CD4-positive, alpha-beta T cell (primary cell): ENCODE measurements around the gene ERP44. TPM values are rescaled to one million over a fixed set of nuclear protein-coding genes. Genes with fewer than 3 reads are reported as not detected.

ENCODE experiments used
- ATAC-seq: fragments of 200-7000 bp; cut with Tn5 transposase; one replicate; pipeline ENCODE4 v1.10.0; 2022; ENCODE audit warnings: mild to moderate bottlenecking; ENCODE audit not compliant: poor library complexity
- CTCF ChIA-PET: fragments of 350-600 bp; sonication (Branson Sonifier 250); formaldehyde crosslinking; loops from one replicate; lab custom pipeline; 2021; ENCODE audit warnings: antibody characterized with exemption, inconsistent platforms; lab: Charles Lee
- POLR2A ChIA-PET: fragments of 350-600 bp; sonication (Branson Sonifier 250); formaldehyde crosslinking; loops from one replicate; lab custom pipeline; 2021; ENCODE audit warnings: antibody characterized with exemption, inconsistent platforms; lab: Charles Lee
- DNase-seq, 14 experiments: peaks; one replicate each; pipeline ENCODE4 v3.0.0-alpha.2; 2013 to 2020; ENCODE audit warnings: mixed read lengths in 2 of 14
- H3K27ac ChIP-seq, 2 donors: one replicate each; pipeline versions ENCODE4 v1.5.1 to v1.7.0; 2013; ENCODE audit warnings: low read length in 2 of 2, low read depth in 1 of 2, mild to moderate bottlenecking in 1 of 2
- H3K27me3 ChIP-seq, 2 experiments: 1 replicate in 1 of 2; 2 replicates in 1 of 2; pipeline versions ENCODE4 v1.6.1 to v1.7.0; 2013; ENCODE audit warnings: low read length in 2 of 2, control low read depth in 1 of 2, mild to moderate bottlenecking in 1 of 2, moderate library complexity in 1 of 2; ENCODE audit not compliant: insufficient read depth in 2 of 2, control insufficient read depth in 1 of 2
- H3K36me3 ChIP-seq: one replicate; pipeline ENCODE4 v1.6.1; 2013; ENCODE audit warnings: low read length, control low read depth; ENCODE audit not compliant: insufficient read depth
- H3K4me1 ChIP-seq: one replicate; pipeline ENCODE4 v1.6.1; 2013; ENCODE audit warnings: low read length, control low read depth; ENCODE audit not compliant: insufficient read depth
- H3K4me3 ChIP-seq: one replicate; pipeline ENCODE4 v1.5.1; 2013; ENCODE audit warnings: mild to moderate bottlenecking, low read length, moderate library complexity
- H3K9me3 ChIP-seq, 2 experiments: 1 replicate in 1 of 2; 2 replicates in 1 of 2; pipeline versions ENCODE4 v1.6.1 to v1.7.0; 2013; ENCODE audit warnings: low read length in 2 of 2, mild to moderate bottlenecking in 2 of 2, control low read depth in 1 of 2, moderate library complexity in 1 of 2; ENCODE audit not compliant: control insufficient read depth in 1 of 2, insufficient read depth in 1 of 2
- H3K27ac Mint-ChIP-seq: one replicate; pipeline ENCODE4 v1.8.0; 2020; ENCODE audit warnings: mixed read lengths
- H3K27me3 Mint-ChIP-seq: one replicate; pipeline ENCODE4 v1.8.0; 2021; ENCODE audit warnings: mixed read lengths
- H3K36me3 Mint-ChIP-seq: one replicate; pipeline ENCODE4 v1.8.0; 2021; ENCODE audit warnings: low read depth, mixed read lengths
- H3K4me1 Mint-ChIP-seq: one replicate; pipeline ENCODE4 v1.8.0; 2021; ENCODE audit warnings: low read depth, mixed read lengths
- H3K4me3 Mint-ChIP-seq: one replicate; pipeline ENCODE4 v1.8.0; 2020; ENCODE audit warnings: mild to moderate bottlenecking, mixed read lengths
- H3K9me3 Mint-ChIP-seq: one replicate; pipeline ENCODE4 v1.8.0; 2020; ENCODE audit warnings: mixed read lengths
- CTCF ChIP-seq: fragments of 200-600 bp; IDR thresholded peaks from one replicate; pipeline ENCODE4 v1.8.0; 2022; ENCODE audit warnings: antibody characterized with exemption, mild to moderate bottlenecking
- intact Hi-C, 2 experiments: fragments of 100-400 bp; cut with DNase I in 1 of 2; cut with micrococcal nuclease in 1 of 2; formaldehyde crosslinking; loops; one replicate each; pipeline versions ENCODE4 v1.15.1 to v1.9.0; 2023 to 2025; cut with DNase I, micrococcal nuclease
- total RNA-seq, 174 experiments: library from RNA in 2 of 174; stranded (reverse) in 2 of 174; gene quantifications; one replicate each; pipeline ENCODE4 v1.2.3 and lab custom pipeline; 2021 to 2026

Gene ERP44
- total RNA-seq, 2 experiments from 2014 or later: 6.8 to 7.1 TPM

GRCh38 chr9:99977033-99977792 lies 121.6 kb downstream of the ERP44 start:
- Mint-ChIP-seq H3K4me3 (no peak overlapping the region), H3K4me1 (peaks cover 4% of the 10 kb centered on the region), H3K27me3 (no peaks in the 10 kb centered on the region), H3K27ac (peak overlapping the region; percentile 38), H3K9me3 (no peaks in the 10 kb centered on the region), H3K36me3 (peaks cover 32% of the 10 kb centered on the region)
- DNase-seq (no peak), ATAC-seq (no peak)
- Histone ChIP-seq H3K4me1 (no peaks in the 10 kb centered on the region), H3K27me3 (no peaks in the 10 kb centered on the region), H3K36me3 (no peaks in the 10 kb centered on the region), H3K27ac (no peak overlapping the region), H3K9me3 (no peaks in the 10 kb centered on the region), H3K4me3 (no peak overlapping the region)
- intact Hi-C loops: no loop called here
- no peak for TF ChIP-seq CTCF
- POLR2A ChIA-PET: no interaction called here
- CTCF ChIA-PET: no interaction called here

DNA sequence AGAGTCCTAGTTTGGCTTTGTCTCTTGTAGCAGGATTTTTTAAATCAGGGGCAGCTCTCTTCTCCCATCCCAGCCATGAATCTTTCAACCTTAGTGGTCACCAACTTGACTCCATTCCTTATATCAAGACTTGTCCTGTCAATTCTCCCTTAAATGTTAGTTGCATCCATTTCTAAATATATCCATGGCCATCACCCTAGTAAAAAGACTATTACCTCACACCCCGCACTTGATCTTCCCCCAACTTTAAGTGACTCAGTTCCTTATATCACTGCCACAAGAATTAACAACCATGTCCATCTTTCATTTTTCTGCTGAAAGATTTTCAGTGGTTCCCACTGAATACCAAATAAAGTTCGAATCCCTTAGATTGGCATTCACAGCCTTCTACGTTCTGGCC lies 125.3 kb downstream of the ERP44 start:
- Histone ChIP-seq H3K27me3 (no peaks in the 10 kb centered on the region), H3K4me1 (no peaks in the 10 kb centered on the region), H3K36me3 (peaks cover 9% of the 10 kb centered on the region), H3K27ac (no peak overlapping the region), H3K9me3 (no peaks in the 10 kb centered on the region), H3K4me3 (no peak overlapping the region)
- TF ChIP-seq CTCF: no peak
- H3K27me3 Mint-ChIP-seq: no peaks in the 10 kb centered on the region
- intact Hi-C loops: no loop called here
- peaks cover 4% of the 10 kb centered on the region for H3K4me1 Mint-ChIP-seq
- no peak for ATAC-seq
- no peak for DNase-seq
- H3K4me3 Mint-ChIP-seq: no peak overlapping the region
- POLR2A ChIA-PET: no interaction called here
- CTCF ChIA-PET: no interaction called here
- H3K9me3 Mint-ChIP-seq: no peaks in the 10 kb centered on the region
- H3K27ac Mint-ChIP-seq: no peak overlapping the region
- peaks cover 44% of the 10 kb centered on the region for H3K36me3 Mint-ChIP-seq

- no peak overlapping the region for H3K4me3 ChIP-seq
- H3K27me3 ChIP-seq: no peaks in the 10 kb centered on the region
- H3K27me3 Mint-ChIP-seq: no peaks in the 10 kb centered on the region
- H3K27ac Mint-ChIP-seq: no peak overlapping the region
- H3K4me1 ChIP-seq: no peaks in the 10 kb centered on the region
- H3K27ac ChIP-seq: no peak overlapping the region
- no peak overlapping the region for H3K4me3 Mint-ChIP-seq
- peaks cover 25% of the 10 kb centered on the region for H3K36me3 ChIP-seq
- ATAC-seq (no peak), DNase-seq (no peak)
- no peaks in the 10 kb centered on the region for H3K9me3 Mint-ChIP-seq
- ChIA-PET CTCF (interaction anchor here (0.6 kb wide), 1 partner anchor 12 kb away, joined by 3 read pairs; no protein-coding TSS in a partner anchor), POLR2A (no interaction called here)
- H3K4me1 Mint-ChIP-seq: no peaks in the 10 kb centered on the region
- peaks cover 54% of the 10 kb centered on the region for H3K36me3 Mint-ChIP-seq
- H3K9me3 ChIP-seq: no peaks in the 10 kb centered on the region
- intact Hi-C loops: no loop called here
- no peak for TF ChIP-seq CTCF
Measured at GRCh38 chr9:99971410-99971809, 127.4 kb downstream of the ERP44 start.
